Esophagus muscularis mucosa (tissue), 4 donors: ENCODE results near the gene CES2. TPM values are rescaled to one million over a fixed set of nuclear protein-coding genes. Genes with fewer than 3 reads are reported as not detected.

Experiments used
- DNase-seq: peaks from one replicate; pipeline ENCODE4 v3.0.0-alpha.2; 2017; ENCODE audit errors: extremely low spot score
- H3K27ac ChIP-seq, 4 donors: fragments of 200-600 bp; sonication (generic); replicated peaks in 1 of 4; 1 replicate in 3 of 4; 2 replicates in 1 of 4; pipeline ENCODE4 v1.5.1; 2016 to 2019; ENCODE audit warnings: mild to moderate bottlenecking in 1 of 4
- H3K27me3 ChIP-seq, 4 donors: fragments of 200-600 bp; sonication (generic); one replicate each; pipeline versions ENCODE4 v1.5.1 to v1.6.0; 2016 to 2019
- H3K36me3 ChIP-seq, 4 donors: fragments of 200-600 bp; sonication (generic); one replicate each; pipeline ENCODE4 v1.5.1; 2016 to 2019
- H3K4me1 ChIP-seq, 4 donors: fragments of 200-600 bp; sonication (generic); one replicate each; pipeline ENCODE4 v1.5.1; 2016 to 2019
- H3K4me3 ChIP-seq, 4 donors: fragments of 200-600 bp; sonication (generic); 1 replicate in 2 of 4; 2 replicates in 2 of 4; pipeline ENCODE4 v1.5.1; 2016 to 2019; ENCODE audit warnings: mild to moderate bottlenecking in 4 of 4, moderate library complexity in 1 of 4
- H3K9me3 ChIP-seq, 4 donors: fragments of 200-600 bp; sonication (generic); 1 replicate in 3 of 4; 2 replicates in 1 of 4; pipeline ENCODE4 v1.5.1; 2016 to 2019
- EP300 ChIP-seq: sonication (generic); formaldehyde crosslinking; IDR thresholded peaks from one replicate; pipeline ENCODE4 v1.6.1; 2017; ENCODE audit warnings: antibody characterized with exemption
- POLR2A ChIP-seq: fragments of 450-650 bp; IDR thresholded peaks from one replicate; pipeline ENCODE4 v1.6.1; 2017; ENCODE audit warnings: antibody characterized with exemption, moderate library complexity, mild to moderate bottlenecking, low read depth
- POLR2AphosphoS5 ChIP-seq, 2 donors: sonication (generic); formaldehyde crosslinking; IDR thresholded peaks; one replicate each; pipeline ENCODE4 v1.6.1; 2017; ENCODE audit warnings: antibody characterized with exemption in 2 of 2
- WGBS: methylation state at CpG from one replicate; pipeline ENCODE4 v1.1.5; 2018; 5-methylcytosine and 5-hydroxymethylcytosine counted together
- intact Hi-C: fragments of 100-400 bp; cut with DNase I; formaldehyde crosslinking; loops from one replicate; pipeline ENCODE4 v1.15.1; 2023
- total RNA-seq, 4 donors: library from RNA; depleted of rRNA; stranded (reverse); fragments of >200 nt; gene quantifications; one replicate each; pipeline versions ENCODE4 v1.1.0 to v1.2.1, GENCODE V29; 2016
- TF ChIP-seq, protein P1 (sequence below), 3 experiments: fragments of 200-600 bp in 2 of 3; fragments of 450-650 bp in 1 of 3; sonication (generic) in 2 of 3; IDR thresholded peaks; one replicate each; pipeline ENCODE4 v1.5.1; 2017 to 2019; ENCODE audit warnings: antibody characterized with exemption in 3 of 3, mild to moderate bottlenecking in 2 of 3, moderate library complexity in 1 of 3

The CES2 gene
- total RNA-seq, 4 donors from 2014 or later, result 22.0 to 29.7 (median 26.8) TPM

DNA sequence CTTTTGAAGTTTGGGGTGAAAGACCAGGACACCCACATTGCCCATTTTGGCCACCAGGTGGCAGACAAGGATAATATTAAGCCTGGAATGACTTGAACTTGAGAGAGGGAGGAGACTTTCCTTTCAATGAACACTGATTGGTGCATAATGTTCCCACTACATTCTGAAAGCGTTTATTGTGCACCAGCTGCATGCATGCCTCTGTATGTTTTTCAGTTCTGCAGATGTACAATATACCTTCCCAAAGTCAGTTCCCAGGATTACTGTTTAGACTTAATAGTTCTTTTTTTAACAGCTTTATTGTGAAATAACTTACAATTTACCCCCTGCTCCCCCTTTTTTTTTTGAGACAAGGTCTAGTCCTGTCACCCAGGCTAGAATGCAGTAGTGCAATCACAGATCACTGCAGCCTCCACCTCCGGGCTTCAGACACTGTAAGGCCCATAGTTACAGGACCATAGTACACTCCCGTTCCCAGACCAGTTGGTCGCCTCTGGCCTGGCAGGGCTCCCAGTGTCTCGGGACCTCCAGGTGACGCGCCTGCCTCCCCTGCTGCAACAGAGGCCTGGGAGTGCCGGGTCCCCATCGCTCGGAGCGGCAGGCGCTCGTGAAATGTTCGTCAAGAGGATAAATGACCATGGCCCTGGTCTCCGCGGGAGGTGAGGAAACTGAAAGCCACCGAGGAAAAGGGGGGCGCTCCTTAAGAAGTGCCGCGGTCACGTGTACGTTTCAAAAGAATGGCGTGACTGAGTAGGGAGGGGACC is 12.2 kb downstream of the CES2 start:
- Histone ChIP-seq H3K4me3 (peak overlapping the region; percentile 46 to 64 (median 60)), H3K9me3 (no peaks in the 10 kb centered on the region), H3K27ac (peak overlapping the region in 1 of 4 donors; percentile 23), H3K4me1 (peaks cover 16 to 25% (median 22%) of the 10 kb centered on the region in 4 donors), H3K27me3 (peaks cover 0 to 23% (median 0%) of the 10 kb centered on the region in 4 donors), H3K36me3 (peaks cover 13 to 19% (median 16%) of the 10 kb centered on the region in 4 donors)
- intact Hi-C loops, result no loop called here
- WGBS, result under 1% methylated on average over 20 of the region's 23 CpGs
- peak; percentile 96 for DNase-seq
- TF ChIP-seq POLR2A (peak; percentile 41), EP300 (no peak), POLR2AphosphoS5 (IDR thresholded peaks at IDR 0.05) (peak in 1 of 2 donors; percentile 56)
- TF ChIP-seq, protein P1, sequence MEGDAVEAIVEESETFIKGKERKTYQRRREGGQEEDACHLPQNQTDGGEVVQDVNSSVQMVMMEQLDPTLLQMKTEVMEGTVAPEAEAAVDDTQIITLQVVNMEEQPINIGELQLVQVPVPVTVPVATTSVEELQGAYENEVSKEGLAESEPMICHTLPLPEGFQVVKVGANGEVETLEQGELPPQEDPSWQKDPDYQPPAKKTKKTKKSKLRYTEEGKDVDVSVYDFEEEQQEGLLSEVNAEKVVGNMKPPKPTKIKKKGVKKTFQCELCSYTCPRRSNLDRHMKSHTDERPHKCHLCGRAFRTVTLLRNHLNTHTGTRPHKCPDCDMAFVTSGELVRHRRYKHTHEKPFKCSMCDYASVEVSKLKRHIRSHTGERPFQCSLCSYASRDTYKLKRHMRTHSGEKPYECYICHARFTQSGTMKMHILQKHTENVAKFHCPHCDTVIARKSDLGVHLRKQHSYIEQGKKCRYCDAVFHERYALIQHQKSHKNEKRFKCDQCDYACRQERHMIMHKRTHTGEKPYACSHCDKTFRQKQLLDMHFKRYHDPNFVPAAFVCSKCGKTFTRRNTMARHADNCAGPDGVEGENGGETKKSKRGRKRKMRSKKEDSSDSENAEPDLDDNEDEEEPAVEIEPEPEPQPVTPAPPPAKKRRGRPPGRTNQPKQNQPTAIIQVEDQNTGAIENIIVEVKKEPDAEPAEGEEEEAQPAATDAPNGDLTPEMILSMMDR (IDR thresholded peaks at IDR 0.05), result peak in 2 of 3 experiments; percentile 92 to 94

DNA sequence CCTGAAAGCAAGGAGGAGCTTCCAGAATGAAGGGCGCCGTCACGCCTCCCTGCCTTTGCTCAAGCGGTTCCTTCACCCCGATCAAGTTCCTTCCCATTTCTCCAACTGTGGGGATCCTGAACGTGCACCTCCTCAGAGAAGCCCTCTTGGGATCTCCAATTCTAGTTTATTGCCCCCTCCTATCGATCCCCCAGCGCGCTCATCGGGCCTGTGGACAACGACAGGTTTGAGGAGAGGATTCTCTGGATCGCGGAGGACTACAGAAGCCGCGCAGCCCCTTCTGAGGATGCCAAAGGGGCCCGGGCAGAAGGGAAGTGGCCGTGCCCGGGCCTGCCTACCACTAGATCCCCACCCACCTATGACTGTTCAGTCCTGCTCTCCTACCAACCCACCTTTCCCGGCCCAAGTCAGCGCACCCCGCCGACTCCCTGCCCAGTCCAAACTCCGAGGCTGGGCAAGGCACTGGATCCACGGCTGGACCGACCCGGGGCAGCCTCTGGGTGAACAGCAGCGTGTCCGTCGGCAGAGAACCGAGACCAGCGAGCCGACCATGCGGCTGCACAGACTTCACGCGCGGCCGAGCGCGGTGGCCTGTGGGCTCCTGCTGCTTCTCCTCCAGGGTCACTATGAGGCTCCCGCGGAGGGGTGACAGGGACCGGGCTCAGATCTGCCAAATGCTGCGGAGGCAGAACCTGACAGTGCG is 13.0 kb downstream of the CES2 start:
- H3K4me1 ChIP-seq, result peaks cover 16 to 25% (median 22%) of the 10 kb centered on the region in 4 donors
- peaks cover 0 to 26% (median 0%) of the 10 kb centered on the region in 4 donors for H3K27me3 ChIP-seq
- H3K9me3 ChIP-seq, result no peaks in the 10 kb centered on the region
- no peak overlapping the region for H3K27ac ChIP-seq
- DNase-seq, result no peak
- 6% methylated on average over 22 of the region's 44 CpGs for whole genome bisulfite sequencing
- intact Hi-C loops, result no loop called here
- TF ChIP-seq, protein P1 (IDR thresholded peaks at IDR 0.05), result no peak
- TF ChIP-seq EP300, result no peak
- no peak for TF ChIP-seq POLR2A
- no peak for TF ChIP-seq POLR2AphosphoS5 (IDR thresholded peaks at IDR 0.05)
- H3K4me3 ChIP-seq, result peak overlapping the region; percentile 46 to 64 (median 60)
- peaks cover 6 to 11% (median 8%) of the 10 kb centered on the region in 4 donors for H3K36me3 ChIP-seq

DNA sequence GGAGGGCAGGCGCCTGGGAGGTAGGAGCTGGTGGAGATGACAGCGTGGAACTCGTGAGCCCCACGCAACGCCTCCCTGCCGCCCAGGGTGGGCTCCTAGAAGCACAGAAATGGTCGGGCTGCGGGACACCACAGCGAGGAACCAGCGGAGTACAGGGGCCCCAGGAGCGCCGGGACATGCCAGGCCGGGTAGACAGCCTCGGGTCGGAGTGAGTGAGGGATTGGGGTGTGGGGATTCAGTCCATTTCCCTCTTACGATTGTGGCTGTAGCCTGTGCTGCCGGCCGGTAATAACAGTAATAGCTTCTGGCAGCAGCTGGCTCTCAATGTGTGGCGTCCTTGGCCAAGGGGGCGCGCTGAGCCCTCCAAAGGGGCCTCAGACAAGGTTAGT is 13.5 kb downstream of the CES2 start:
- H3K4me1 ChIP-seq, result peaks cover 16 to 25% (median 22%) of the 10 kb centered on the region in 4 donors
- TF ChIP-seq, protein P1 (IDR thresholded peaks at IDR 0.05), result no peak
- TF ChIP-seq POLR2AphosphoS5 (IDR thresholded peaks at IDR 0.05), result no peak
- TF ChIP-seq EP300, result no peak
- no peak for TF ChIP-seq POLR2A
- WGBS, result 35% methylated on average over 13 of the region's 21 CpGs
- peaks cover 0 to 26% (median 0%) of the 10 kb centered on the region in 4 donors for H3K27me3 ChIP-seq
- H3K27ac ChIP-seq, result no peak overlapping the region
- peaks cover under 1 to 6% (median 3%) of the 10 kb centered on the region in 4 donors for H3K36me3 ChIP-seq
- intact Hi-C loops, result no loop called here
- H3K9me3 ChIP-seq, result no peaks in the 10 kb centered on the region
- H3K4me3 ChIP-seq, result peak overlapping the region; percentile 46 to 64 (median 60)
- no peak for DNase-seq

DNA sequence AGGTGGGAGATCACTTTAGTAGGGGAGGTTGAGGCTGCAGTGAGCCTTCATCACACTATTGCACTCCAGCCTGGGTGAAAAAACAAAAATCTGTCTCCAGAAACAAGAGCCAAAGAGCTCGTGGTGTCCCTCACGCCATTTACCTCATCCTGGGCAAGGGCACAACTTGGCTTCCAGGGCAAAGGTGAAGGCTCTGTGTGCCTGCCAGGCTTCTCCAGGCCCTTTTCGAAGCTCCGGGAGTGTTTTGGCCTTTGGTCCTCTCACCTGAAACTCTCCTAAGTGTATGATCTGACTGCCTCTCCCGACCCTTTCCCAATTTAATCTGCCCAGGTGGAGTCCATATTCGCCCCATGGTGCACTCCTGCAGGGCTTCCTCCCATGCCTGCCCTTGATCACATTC is 14.2 kb downstream of the CES2 start:
- H3K4me3 ChIP-seq, result no peak overlapping the region
- peaks cover 0 to 26% (median 0%) of the 10 kb centered on the region in 4 donors for H3K27me3 ChIP-seq
- H3K4me1 ChIP-seq, result peaks cover 16 to 25% (median 22%) of the 10 kb centered on the region in 4 donors
- H3K27ac ChIP-seq, result no peak overlapping the region
- TF ChIP-seq, protein P1 (IDR thresholded peaks at IDR 0.05), result no peak
- TF ChIP-seq POLR2A (no peak), EP300 (no peak), POLR2AphosphoS5 (IDR thresholded peaks at IDR 0.05) (no peak)
- intact Hi-C loops, result no loop called here
- DNase-seq, result no peak
- 84% methylated on average over 6 of the region's 6 CpGs for WGBS
- no peaks in the 10 kb centered on the region for H3K9me3 ChIP-seq
- no peaks in the 10 kb centered on the region for H3K36me3 ChIP-seq
